Measurements from ENCODE around the gene CTXND1.
"Not testable (repeated sequence)": the region's sequence is repeated elsewhere in the genome, so short reads cannot be mapped to it uniquely, and the experiment has no call there.

Gene CTXND1

DNA sequence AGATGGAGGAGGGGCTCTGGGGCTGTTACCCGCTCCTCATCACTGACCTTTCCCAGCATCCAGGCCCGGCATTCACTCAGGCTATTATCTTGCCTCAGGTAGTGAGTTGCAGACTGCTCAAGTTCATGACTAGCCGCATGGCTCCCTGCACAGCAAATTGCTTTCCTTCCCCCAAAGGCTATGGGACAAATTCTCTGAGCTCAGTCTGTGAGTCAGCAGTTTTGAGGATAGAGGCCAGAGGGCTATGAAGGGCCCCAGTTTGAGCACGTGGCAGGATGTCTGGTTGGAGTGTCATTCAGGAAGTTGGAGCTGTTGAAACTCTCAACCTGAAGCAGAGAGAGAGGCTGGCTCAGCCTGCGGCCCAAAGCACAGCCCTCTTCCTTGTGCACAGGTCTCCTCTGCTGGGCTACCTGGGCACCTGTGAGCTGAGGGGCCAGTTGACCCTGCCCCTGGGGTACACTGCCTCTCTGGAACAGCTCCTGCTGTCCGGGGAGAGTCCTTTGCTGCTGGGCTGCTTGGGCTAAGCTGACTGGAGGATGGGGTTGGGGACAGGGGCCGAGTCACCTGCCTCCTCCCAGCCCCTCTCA, 91.3 kb downstream of the CTXND1 start:
- Histone ChIP-seq H3K27ac (no peak overlapping the region), H3K36me3 (ENCODE audit: insufficient read depth, low read length) (no peaks in the 10 kb centered on the region), H3K9me3 (ENCODE audit: low read depth, low read length) (no peaks in the 10 kb centered on the region), H3K9ac (ENCODE audit: insufficient read length) (no peak overlapping the region), H3K4me3 (no peak overlapping the region)
- TF ChIP-seq POLR2AphosphoS5 (IDR thresholded peaks at IDR 0.05; ENCODE audit: borderline replicate concordance, low read depth, low read length) (no peak), FOXP2 (optimal IDR thresholded peaks at IDR 0.05; ENCODE audit: control extremely low read depth, extremely low read length, insufficient read depth) (no peak), EZH2 (IDR thresholded peaks at IDR 0.05) (no peak)
- DNase-seq (ENCODE audit: low read depth, low spot score) = no peak

DNA sequence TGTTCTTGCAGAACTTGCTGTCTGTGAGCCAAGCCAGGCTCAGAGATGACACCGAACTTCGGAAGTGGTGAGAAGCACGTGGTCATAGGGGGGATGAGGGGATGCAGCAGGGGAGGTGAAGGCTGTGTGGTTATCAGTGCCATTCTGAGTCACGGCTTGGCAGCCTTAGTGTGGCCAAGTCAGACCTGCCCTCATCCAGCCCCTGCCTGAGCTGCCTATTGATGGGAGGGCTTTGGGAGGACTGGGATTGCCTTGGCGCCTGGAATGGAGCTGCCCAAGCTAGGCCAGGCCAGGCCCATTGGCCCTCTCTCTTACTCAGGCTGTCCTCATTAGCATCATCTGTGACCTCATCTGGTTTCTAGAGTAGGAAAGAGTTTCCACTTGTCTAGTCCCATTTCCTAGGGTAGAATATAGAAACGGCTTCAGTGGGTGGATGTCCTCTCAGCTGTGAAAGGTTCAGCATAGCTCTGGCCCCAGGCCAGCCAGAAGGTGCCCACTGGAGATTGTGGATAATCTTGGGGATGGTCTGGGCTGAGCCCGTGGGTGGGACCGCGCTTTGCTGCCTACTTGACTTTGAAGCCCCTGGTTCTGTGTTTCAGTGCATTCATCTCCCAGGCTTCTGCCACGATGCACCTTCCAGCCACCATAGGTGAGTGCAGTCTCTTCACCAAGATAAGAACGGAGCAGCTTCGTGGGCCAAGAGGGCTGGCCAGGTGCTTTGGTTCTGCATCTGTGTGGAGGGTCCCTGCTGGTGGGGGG, 92.0 kb downstream of the CTXND1 start:
- H3K9ac ChIP-seq (ENCODE audit: insufficient read length) = no peak overlapping the region
- DNase-seq (ENCODE audit: low read depth, low spot score) = no peak
- no peaks in the 10 kb centered on the region for H3K9me3 ChIP-seq (ENCODE audit: low read depth, low read length)
- no peak overlapping the region for H3K4me3 ChIP-seq
- no peaks in the 10 kb centered on the region for H3K36me3 ChIP-seq (ENCODE audit: insufficient read depth, low read length)
- TF ChIP-seq POLR2AphosphoS5 (IDR thresholded peaks at IDR 0.05; ENCODE audit: borderline replicate concordance, low read depth, low read length) (no peak), EZH2 (IDR thresholded peaks at IDR 0.05) (no peak)
- H3K27ac ChIP-seq = no peak overlapping the region

DNA sequence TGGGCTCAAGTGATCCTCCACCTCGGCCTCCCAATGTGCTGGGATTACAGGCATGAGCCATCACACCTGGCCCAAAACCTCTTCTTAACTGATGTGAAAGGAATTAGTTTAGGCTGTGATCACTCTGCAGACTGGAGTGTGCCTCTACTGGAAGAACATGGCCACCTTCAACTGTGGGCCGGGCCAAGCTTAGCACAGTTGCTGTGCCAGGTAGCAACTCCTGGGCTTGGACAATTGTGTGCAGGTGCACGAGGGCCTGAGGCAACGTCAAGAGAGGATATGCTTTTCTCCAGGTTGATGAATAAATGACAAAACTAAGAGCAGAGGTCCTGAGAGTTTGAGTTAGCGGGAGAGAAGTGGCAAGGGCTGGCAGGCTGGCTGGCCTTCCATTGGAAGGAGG, 92.7 kb downstream of the CTXND1 start:
- H3K36me3 ChIP-seq (ENCODE audit: insufficient read depth, low read length) = no peaks in the 10 kb centered on the region
- no peak for TF ChIP-seq POLR2AphosphoS5 (IDR thresholded peaks at IDR 0.05; ENCODE audit: borderline replicate concordance, low read depth, low read length)
- no peak for TF ChIP-seq FOXP2 (optimal IDR thresholded peaks at IDR 0.05; ENCODE audit: control extremely low read depth, extremely low read length, insufficient read depth)
- TF ChIP-seq EZH2 (IDR thresholded peaks at IDR 0.05) = no peak
- no peak overlapping the region for H3K4me3 ChIP-seq
- H3K9ac ChIP-seq (ENCODE audit: insufficient read length) = no peak overlapping the region
- DNase-seq (ENCODE audit: low read depth, low spot score) = no peak
- no peak overlapping the region for H3K27ac ChIP-seq
- H3K9me3 ChIP-seq (ENCODE audit: low read depth, low read length) = no peaks in the 10 kb centered on the region

DNA sequence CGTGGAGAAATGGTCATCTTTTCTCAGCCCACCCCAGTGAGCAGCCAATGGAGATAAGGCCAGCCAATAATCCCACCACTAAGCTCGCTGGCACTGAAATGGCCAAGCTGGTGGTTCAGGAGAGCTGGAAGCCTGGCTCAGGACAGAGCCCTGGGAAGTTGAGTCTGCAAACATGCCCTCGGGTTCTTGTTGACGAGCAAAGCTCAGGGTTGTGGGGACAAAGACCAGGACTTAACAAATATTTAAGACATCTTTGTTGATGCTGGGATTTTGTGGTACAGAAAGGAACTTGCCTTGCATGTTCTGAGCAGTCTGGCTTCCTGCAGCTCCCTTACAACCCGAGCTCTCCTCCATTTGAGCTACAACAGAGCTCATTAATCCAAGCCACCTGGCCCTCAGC, 94.8 kb downstream of the CTXND1 start:
- Histone ChIP-seq H3K4me3 (no peak overlapping the region), H3K36me3 (ENCODE audit: insufficient read depth, low read length) (no peaks in the 10 kb centered on the region), H3K9me3 (ENCODE audit: low read depth, low read length) (no peaks in the 10 kb centered on the region), H3K27ac (no peak overlapping the region), H3K9ac (ENCODE audit: insufficient read length) (no peak overlapping the region)
- DNase-seq (ENCODE audit: low read depth, low spot score) = no peak
- no peak for TF ChIP-seq POLR2AphosphoS5 (IDR thresholded peaks at IDR 0.05; ENCODE audit: borderline replicate concordance, low read depth, low read length)
- no peak for TF ChIP-seq EZH2 (IDR thresholded peaks at IDR 0.05)
- no peak for TF ChIP-seq FOXP2 (optimal IDR thresholded peaks at IDR 0.05; ENCODE audit: control extremely low read depth, extremely low read length, insufficient read depth)

DNA sequence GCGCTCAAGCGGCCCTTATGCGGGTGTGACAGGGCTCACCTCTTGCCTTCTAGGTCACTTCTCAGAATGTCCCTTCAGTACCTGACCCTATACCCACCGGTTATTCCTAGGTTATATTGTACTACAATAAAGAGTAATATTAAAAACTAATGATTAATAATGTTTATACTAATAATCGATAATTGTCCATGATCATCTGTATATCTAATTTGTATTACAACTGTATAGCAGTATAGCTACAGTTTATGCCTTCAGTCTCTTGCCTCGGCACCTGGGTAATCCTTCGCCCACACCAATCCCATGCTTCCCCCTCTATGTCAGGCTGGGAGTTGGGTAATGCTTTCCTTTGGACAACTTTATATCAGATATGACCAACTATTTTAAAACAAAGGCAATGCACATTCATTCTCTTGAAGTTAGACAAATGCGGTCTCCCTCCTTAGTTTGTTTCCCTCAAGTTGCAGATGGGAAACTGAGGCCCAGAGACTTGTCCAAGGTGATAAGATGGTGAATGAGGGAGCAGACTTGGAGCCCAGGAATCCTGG, 95.8 kb downstream of the CTXND1 start:
- Histone ChIP-seq H3K9ac (ENCODE audit: insufficient read length) (no peak overlapping the region), H3K4me3 (no peak overlapping the region), H3K27ac (no peak overlapping the region), H3K9me3 (ENCODE audit: low read depth, low read length) (no peaks in the 10 kb centered on the region), H3K36me3 (ENCODE audit: insufficient read depth, low read length) (no peaks in the 10 kb centered on the region)
- DNase-seq (ENCODE audit: low read depth, low spot score) = no peak
- no peak for TF ChIP-seq EZH2 (IDR thresholded peaks at IDR 0.05)

DNA sequence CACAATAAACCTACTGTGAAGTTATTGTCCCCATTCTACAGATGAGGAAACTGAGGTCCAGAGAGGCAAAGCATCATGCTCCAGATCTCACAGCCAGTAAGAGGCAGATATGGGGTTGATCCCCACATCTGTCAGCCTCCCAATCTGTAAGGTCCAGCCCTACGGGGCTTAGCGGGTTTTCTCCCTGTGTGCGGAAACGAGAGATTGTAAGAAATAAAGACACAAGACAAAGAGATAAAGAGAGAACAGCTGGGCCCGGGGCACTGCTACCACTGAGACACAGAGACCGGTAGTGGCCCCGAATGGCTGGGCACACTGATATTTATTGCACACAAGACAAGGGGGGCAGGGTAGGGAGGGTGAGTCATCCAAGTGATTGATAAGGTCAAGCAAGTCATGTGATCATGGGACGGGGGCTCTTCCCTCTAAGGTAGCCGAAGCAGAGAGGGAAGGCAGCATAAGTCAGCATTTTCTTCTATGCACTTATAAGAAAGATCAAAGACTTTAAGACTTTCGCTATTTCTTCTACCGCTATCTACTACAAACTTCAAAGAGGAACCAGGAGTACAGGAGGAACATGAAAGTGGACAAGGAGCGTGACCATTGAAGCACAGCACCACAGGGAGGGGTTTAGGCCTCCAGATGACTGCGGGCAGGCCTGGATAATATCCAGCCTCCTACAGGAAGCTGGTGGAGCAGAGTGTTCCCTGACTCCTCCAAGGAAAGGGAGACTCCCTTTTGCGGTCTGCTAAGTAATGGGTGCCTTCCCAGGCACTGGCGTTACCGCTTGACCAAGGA, 96.4 kb downstream of the CTXND1 start:
- H3K27ac ChIP-seq; H3K4me3 ChIP-seq; H3K36me3 ChIP-seq (ENCODE audit: insufficient read depth, low read length); DNase-seq (ENCODE audit: low read depth, low spot score); H3K9ac ChIP-seq (ENCODE audit: insufficient read length); H3K9me3 ChIP-seq (ENCODE audit: low read depth, low read length): not testable (repeated sequence)

DNA sequence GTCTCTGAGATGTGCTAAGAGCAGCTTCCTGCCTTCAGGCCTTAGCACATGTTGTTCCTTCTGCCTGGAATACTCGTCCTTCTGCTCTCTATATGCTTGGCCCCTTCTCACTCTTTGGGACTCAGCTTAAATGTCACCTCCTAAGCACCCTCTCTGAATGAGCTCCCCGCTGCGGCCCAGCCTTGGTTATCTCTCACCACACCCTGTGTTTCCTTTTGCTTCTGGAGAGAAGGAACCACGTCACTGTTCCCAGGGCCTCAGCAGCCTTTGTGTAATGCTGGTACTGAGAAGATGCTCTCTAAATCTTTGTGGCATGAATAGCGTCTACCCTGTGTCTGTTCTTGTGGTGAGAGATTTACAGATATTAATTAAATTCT, 97.0 kb downstream of the CTXND1 start:
- TF ChIP-seq EZH2 (IDR thresholded peaks at IDR 0.05) = no peak
- no peak for TF ChIP-seq FOXP2 (optimal IDR thresholded peaks at IDR 0.05; ENCODE audit: control extremely low read depth, extremely low read length, insufficient read depth)
- no peak for TF ChIP-seq POLR2AphosphoS5 (IDR thresholded peaks at IDR 0.05; ENCODE audit: borderline replicate concordance, low read depth, low read length)
- H3K36me3 ChIP-seq (ENCODE audit: insufficient read depth, low read length) = no peaks in the 10 kb centered on the region
- no peak overlapping the region for H3K4me3 ChIP-seq

DNA sequence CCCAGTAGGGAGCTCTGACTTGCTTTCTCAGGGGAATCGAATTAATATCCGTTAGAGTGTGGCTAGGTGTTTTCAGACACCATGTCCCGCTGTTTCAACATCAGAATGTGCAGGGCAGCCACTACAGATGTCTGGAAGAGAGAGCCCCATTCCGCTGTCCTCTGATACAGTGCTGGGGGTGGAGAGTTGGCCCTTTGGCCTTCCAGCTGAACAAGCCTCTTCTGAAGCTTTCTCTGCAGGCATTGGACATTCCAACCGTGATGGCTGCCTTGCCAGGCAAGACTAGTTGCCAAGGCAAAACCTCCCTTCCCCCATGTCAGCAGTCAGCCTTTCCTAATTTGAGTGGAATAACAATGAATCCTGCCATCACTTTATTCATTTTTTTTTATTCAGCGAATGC, 97.7 kb downstream of the CTXND1 start:
- TF ChIP-seq FOXP2 (optimal IDR thresholded peaks at IDR 0.05; ENCODE audit: control extremely low read depth, extremely low read length, insufficient read depth) (no peak), EZH2 (IDR thresholded peaks at IDR 0.05) (no peak), POLR2AphosphoS5 (IDR thresholded peaks at IDR 0.05; ENCODE audit: borderline replicate concordance, low read depth, low read length) (no peak)
- H3K4me3 ChIP-seq = no peak overlapping the region
- no peaks in the 10 kb centered on the region for H3K36me3 ChIP-seq (ENCODE audit: insufficient read depth, low read length)
- DNase-seq (ENCODE audit: low read depth, low spot score) = no peak
- no peak overlapping the region for H3K9ac ChIP-seq (ENCODE audit: insufficient read length)
- no peak overlapping the region for H3K27ac ChIP-seq
- no peaks in the 10 kb centered on the region for H3K9me3 ChIP-seq (ENCODE audit: low read depth, low read length)

More for the DNA sequence above, 97.0 kb downstream of the CTXND1 start:
- no peak overlapping the region for H3K27ac ChIP-seq
- DNase-seq (ENCODE audit: low read depth, low spot score) = no peak
- no peak overlapping the region for H3K9ac ChIP-seq (ENCODE audit: insufficient read length)
- no peaks in the 10 kb centered on the region for H3K9me3 ChIP-seq (ENCODE audit: low read depth, low read length)

Measured in SK-N-MC (cell line).